ENCODE data around the gene ZRANB2. TPM values are rescaled to one million over a fixed set of nuclear protein-coding genes. Genes with fewer than 3 reads are reported as not detected.

Gene ZRANB2
- polyA plus RNA-seq, 1 donor from 2014 or later: 181 TPM

GRCh38 chr1:71045463-71046028 lies 35.3 kb downstream of the ZRANB2 start:
- no peak overlapping the region for H3K4me2 ChIP-seq (ENCODE audit: low read length)
- no peak overlapping the region for H2AFZ ChIP-seq (ENCODE audit: low read depth, low read length)
- H3K27ac ChIP-seq (ENCODE audit: low read length): no peak overlapping the region
- no peak for TF ChIP-seq CTCF (IDR thresholded peaks at IDR 0.05; ENCODE audit: poor library complexity, severe bottlenecking)
- TF ChIP-seq EP300 (conservative IDR thresholded peaks at IDR 0.05; ENCODE audit: poor library complexity, severe bottlenecking): no peak
- TF ChIP-seq TAF1 (IDR thresholded peaks at IDR 0.05; ENCODE audit: low read depth): no peak
- TF ChIP-seq MXI1 (conservative IDR thresholded peaks at IDR 0.05; ENCODE audit: poor library complexity, severe bottlenecking): no peak
- no peak for TF ChIP-seq REST (IDR thresholded peaks at IDR 0.05; ENCODE audit: borderline replicate concordance)
- TF ChIP-seq EZH2 (IDR thresholded peaks at IDR 0.05; ENCODE audit: borderline replicate concordance, insufficient read depth, low read length, poor library complexity, severe bottlenecking): no peak
- no peak for TF ChIP-seq SMC3 (conservative IDR thresholded peaks at IDR 0.05; ENCODE audit: poor library complexity)
- TF ChIP-seq POLR2AphosphoS5 (IDR thresholded peaks at IDR 0.05): no peak
- no peak for TF ChIP-seq RAD21 (conservative IDR thresholded peaks at IDR 0.05)
- H3K9ac ChIP-seq (ENCODE audit: low read length): no peak overlapping the region
- no peaks in the 10 kb centered on the region for H3K9me3 ChIP-seq (ENCODE audit: low read length)
- peaks cover 33% of the 10 kb centered on the region for H3K27me3 ChIP-seq (ENCODE audit: insufficient read depth, low read depth, low read length)
- H3K9me2 ChIP-seq (ENCODE audit: insufficient read depth, low read length): no peaks in the 10 kb centered on the region
- no peaks in the 10 kb centered on the region for H3K36me3 ChIP-seq (ENCODE audit: insufficient read depth, low read length)
- no peaks in the 10 kb centered on the region for H3K79me2 ChIP-seq (replicated peaks; ENCODE audit: insufficient read depth, low read length)
- no peaks in the 10 kb centered on the region for H4K20me1 ChIP-seq (ENCODE audit: insufficient read depth)
- H3K4me3 ChIP-seq (ENCODE audit: low read length): no peak overlapping the region
- no peaks in the 10 kb centered on the region for H3F3A ChIP-seq (ENCODE audit: insufficient read depth, low read length, poor library complexity, severe bottlenecking)

- no peak overlapping the region for H3K9ac ChIP-seq (ENCODE audit: low read length)
- H3K27me3 ChIP-seq (ENCODE audit: insufficient read depth, low read depth, low read length): peaks cover 33% of the 10 kb centered on the region
- H3K4me2 ChIP-seq (ENCODE audit: low read length): no peak overlapping the region
- TF ChIP-seq TAF1 (IDR thresholded peaks at IDR 0.05; ENCODE audit: low read depth): no peak
- TF ChIP-seq POLR2AphosphoS5 (IDR thresholded peaks at IDR 0.05): no peak
- no peak for TF ChIP-seq SMC3 (conservative IDR thresholded peaks at IDR 0.05; ENCODE audit: poor library complexity)
- H3K9me3 ChIP-seq (ENCODE audit: low read length): no peaks in the 10 kb centered on the region
- H3F3A ChIP-seq (ENCODE audit: insufficient read depth, low read length, poor library complexity, severe bottlenecking): no peaks in the 10 kb centered on the region
- H2AFZ ChIP-seq (ENCODE audit: low read depth, low read length): no peak overlapping the region
- no peak overlapping the region for H3K4me3 ChIP-seq (ENCODE audit: low read length)
- H3K36me3 ChIP-seq (ENCODE audit: insufficient read depth, low read length): no peaks in the 10 kb centered on the region
- no peak overlapping the region for H3K27ac ChIP-seq (ENCODE audit: low read length)
- H3K79me2 ChIP-seq (replicated peaks; ENCODE audit: insufficient read depth, low read length): no peaks in the 10 kb centered on the region
- H3K9me2 ChIP-seq (ENCODE audit: insufficient read depth, low read length): no peaks in the 10 kb centered on the region
- no peaks in the 10 kb centered on the region for H4K20me1 ChIP-seq (ENCODE audit: insufficient read depth)
Observed at GRCh38 chr1:71044833-71045232, 36.0 kb downstream of the ZRANB2 start.

Measured in neural cell (in vitro differentiated cells).